ENCODE data around the gene KLK10.

KLK10 gene

DNA sequence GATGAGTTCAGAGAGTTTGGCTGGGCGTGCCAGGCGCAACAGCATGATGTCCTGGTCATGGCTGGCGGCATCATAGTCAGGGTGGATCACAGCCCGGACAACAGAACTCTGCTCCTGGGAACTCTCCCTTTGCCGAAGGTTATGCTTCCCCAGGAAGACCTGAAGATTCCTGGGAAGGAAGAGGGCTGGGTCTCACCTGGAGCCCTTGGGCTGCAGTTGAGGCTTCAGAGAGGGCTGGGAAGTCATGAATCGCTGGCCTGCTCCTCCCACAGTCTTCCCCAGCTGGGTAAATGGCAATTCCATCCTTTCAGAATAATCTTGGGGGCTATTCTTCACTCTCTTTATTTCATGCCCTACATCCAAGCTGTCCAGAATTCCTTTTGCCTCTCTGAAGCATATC lies 56.1 kb downstream of the KLK10 start:
- DNase-seq, result no peak

All from activated CD8-positive, alpha-beta memory T cell treated with anti-CD3 and anti-CD28 coated beads, Interleukin-2, amount 50 U/mL, for 4 hours (primary cell).